GM12801 (cell line): Measurements from ENCODE around the gene GCC2.

ENCODE experiments used
- CTCF ChIP-seq: IDR thresholded peaks from one replicate; pipeline ENCODE4 v1.5.1; 2011; ENCODE audit warnings: control low read depth; ENCODE audit not compliant: insufficient read length; ENCODE audit errors: extremely low read depth

GCC2 gene, protein sequence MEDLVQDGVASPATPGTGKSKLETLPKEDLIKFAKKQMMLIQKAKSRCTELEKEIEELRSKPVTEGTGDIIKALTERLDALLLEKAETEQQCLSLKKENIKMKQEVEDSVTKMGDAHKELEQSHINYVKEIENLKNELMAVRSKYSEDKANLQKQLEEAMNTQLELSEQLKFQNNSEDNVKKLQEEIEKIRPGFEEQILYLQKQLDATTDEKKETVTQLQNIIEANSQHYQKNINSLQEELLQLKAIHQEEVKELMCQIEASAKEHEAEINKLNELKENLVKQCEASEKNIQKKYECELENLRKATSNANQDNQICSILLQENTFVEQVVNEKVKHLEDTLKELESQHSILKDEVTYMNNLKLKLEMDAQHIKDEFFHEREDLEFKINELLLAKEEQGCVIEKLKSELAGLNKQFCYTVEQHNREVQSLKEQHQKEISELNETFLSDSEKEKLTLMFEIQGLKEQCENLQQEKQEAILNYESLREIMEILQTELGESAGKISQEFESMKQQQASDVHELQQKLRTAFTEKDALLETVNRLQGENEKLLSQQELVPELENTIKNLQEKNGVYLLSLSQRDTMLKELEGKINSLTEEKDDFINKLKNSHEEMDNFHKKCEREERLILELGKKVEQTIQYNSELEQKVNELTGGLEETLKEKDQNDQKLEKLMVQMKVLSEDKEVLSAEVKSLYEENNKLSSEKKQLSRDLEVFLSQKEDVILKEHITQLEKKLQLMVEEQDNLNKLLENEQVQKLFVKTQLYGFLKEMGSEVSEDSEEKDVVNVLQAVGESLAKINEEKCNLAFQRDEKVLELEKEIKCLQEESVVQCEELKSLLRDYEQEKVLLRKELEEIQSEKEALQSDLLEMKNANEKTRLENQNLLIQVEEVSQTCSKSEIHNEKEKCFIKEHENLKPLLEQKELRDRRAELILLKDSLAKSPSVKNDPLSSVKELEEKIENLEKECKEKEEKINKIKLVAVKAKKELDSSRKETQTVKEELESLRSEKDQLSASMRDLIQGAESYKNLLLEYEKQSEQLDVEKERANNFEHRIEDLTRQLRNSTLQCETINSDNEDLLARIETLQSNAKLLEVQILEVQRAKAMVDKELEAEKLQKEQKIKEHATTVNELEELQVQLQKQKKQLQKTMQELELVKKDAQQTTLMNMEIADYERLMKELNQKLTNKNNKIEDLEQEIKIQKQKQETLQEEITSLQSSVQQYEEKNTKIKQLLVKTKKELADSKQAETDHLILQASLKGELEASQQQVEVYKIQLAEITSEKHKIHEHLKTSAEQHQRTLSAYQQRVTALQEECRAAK (N-terminal part only)

DNA sequence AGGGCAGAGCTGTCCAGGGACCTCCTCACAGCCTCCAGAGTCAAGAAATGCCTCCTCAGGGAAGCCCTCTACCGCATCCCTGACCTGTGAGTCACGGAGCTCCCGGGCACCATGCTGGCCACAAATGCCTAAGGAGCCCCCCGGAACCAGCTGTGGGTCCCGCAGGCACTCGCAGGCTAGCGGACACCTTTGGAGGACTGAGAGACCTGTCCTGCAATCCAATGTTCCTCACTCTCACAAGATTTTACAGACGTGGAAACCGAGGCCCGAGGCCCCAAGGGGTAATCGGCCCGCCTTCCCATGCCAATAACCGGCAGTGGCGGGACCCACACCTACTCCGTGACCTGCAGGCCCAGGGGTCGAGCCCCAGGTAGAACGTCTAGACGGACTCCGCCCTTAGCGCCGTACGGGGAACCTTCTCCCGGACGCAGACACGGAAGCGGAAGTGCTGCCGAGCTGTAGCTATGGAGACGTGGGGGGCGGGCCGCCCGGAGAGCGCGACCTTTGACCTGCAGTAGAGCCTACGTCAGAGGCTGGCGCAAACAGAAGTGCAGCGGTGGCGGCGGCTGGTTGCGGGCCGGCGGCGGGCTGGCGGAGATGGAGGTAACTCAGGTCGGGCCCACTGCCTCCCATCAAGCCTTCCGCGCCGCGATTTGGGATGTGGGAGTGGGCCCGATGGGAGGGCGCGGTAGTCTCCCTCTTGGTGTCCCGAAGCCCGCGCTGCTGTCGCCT, at the start of gene GCC2:
Gene GCC2 (plus strand): TSS at position 529 of the 732 bp plus-strand sequence. CDS start 69 bp downstream, at position 598.
- no peak for TF ChIP-seq CTCF

DNA sequence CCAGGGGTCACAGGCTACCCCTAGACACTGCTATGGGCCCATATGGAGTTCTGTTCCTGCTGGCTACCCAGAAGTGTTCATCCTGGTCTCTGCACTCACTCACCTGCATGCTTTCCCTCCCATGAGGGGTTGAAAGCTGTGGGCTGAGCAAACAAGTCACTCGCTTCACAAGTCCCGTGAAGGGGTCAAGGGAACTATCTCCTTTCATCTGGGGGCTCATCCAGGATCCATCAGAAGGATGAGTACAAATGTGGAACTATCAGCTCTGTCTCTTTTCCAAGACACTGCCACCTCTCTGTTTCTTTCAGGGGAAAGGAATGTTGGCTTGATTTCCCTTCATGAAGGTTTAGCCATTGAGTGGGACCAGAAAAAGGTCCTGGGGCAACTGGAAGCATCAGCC, 49.5 kb upstream of the GCC2 start:
- no peak for TF ChIP-seq CTCF

GRCh38 chr2:108401800-108402199, 47.2 kb upstream of the GCC2 start:
- no peak for TF ChIP-seq CTCF

DNA sequence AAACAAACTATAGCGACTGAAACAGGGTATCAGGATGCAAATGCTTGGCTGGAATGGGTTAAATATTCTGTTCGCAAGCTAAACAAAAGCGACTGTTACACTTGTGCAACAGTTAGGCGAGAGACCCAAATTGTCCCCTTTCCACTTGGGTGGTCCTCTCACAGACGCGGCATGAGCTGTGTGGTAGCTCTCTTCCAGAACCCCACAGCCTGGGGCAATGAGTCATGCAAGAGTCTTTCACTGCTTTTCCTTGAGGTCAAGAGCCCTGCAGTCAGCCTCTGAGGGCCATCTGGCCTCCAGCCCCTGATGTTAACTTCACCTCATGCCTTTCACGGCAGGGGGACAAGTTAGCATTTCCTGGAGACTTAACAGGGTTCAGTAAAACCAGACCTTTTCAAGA, 45.5 kb upstream of the GCC2 start:
- TF ChIP-seq CTCF = no peak

- no peak for TF ChIP-seq CTCF
These were observed 44.1 kb upstream of the GCC2 start for GRCh38 chr2:108404784-108405397.

DNA sequence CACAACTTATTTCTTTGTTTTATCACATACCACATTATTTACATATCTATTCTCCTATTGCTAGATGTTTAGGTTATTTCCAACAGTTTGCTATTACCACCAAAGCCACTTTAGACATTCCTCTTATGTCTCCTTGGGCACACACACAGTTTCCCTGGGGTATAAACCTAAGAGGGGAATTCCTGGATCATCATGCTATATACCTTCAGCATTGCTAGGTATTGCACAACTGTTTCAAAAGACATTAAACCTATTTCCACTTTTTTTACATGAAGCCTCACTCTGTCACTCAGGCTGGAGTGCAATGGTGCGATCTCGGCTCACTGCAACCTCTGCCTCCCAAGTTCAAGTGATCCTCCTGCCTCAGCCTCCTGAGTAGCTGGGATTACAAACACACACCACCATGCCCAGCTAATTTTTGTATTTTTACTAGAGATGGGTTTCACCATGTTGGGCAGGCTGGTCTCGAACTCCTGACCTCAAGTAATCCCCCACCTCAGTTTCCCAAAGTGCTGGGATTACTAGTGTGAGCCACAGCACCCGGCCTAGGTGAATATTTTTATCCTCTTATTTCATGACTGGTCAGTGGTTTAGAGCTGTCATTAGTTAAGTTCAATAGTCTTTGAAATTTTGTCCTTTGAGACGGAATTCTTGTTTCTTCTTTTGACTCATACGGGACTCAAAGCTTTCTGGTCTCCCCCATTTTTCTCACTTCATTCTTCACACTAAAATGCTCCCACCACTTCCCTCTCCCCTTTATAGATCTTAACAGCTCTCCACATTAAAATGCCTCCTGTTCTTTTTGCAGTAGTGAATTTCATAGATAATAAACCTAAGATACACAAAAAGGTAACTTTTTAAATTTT, 40.9 kb upstream of the GCC2 start:
- no peak for TF ChIP-seq CTCF
